ENCODE data around the gene DNM3. TPM values are rescaled to one million over a fixed set of nuclear protein-coding genes. Genes with fewer than 3 reads are reported as not detected.

DNM3 gene
- polyA plus RNA-seq, 3 donors = 0.15 TPM; not detected in 2

GRCh38 chr1:172394811-172395210 is 553.5 kb downstream of the DNM3 start:
- Mint-ChIP-seq H3K27ac (peak overlapping the region in 5 of 7 donors; percentile 53 to 85 (median 72)), H3K4me1 (peaks cover 19% of the 10 kb centered on the region), H3K27me3 (ENCODE audit: low read depth in 3 of 3) (peaks cover 0 to under 1% (median under 1%) of the 10 kb centered on the region in 3 donors), H3K36me3 (peaks cover 4 to 5% of the 10 kb centered on the region in 2 donors), H3K9me3 (no peaks in the 10 kb centered on the region), H3K4me3 (no peak overlapping the region)
- H3K4me2 ChIP-seq (replicated peaks; ENCODE audit: extremely low read depth, low read length, poor library complexity, severe bottlenecking) = no peak overlapping the region
- no peaks in the 10 kb centered on the region for H3K4me1 ChIP-seq (ENCODE audit: control insufficient read depth in 1 of 2, insufficient read depth in 2 of 2, low read length in 2 of 2)
- intact Hi-C loops (cut with micrococcal nuclease) = loop anchor here in 1 of 2 donors (5.0 kb wide), 1 partner anchor 593 kb away; no protein-coding TSS in a partner anchor
- no peaks in the 10 kb centered on the region for H3K36me3 ChIP-seq (replicated peaks in 1 of 2; ENCODE audit: control insufficient read depth in 1 of 2, insufficient read depth in 2 of 2, low read length in 2 of 2)
- H3K27me3 ChIP-seq (ENCODE audit: control insufficient read depth in 2 of 2, insufficient read depth in 2 of 2, low read length in 2 of 2) = no peaks in the 10 kb centered on the region
- 95% methylated on average over 3 of the region's 5 CpGs for WGBS (ENCODE audit: insufficient coverage)
- no peak overlapping the region for H3K9ac ChIP-seq (ENCODE audit: insufficient read depth, low read length, poor library complexity, severe bottlenecking)
- no peak overlapping the region for H3K27ac ChIP-seq (ENCODE audit: low read depth in 1 of 2, low read length in 2 of 2)
- H4K20me1 ChIP-seq (ENCODE audit: insufficient read depth, low read length) = no peaks in the 10 kb centered on the region
- no peak overlapping the region for H3K4me3 ChIP-seq (replicated peaks in 1 of 3; ENCODE audit: low read depth in 2 of 3, low read length in 3 of 3)
- H3K9me3 ChIP-seq (replicated peaks in 1 of 2; ENCODE audit: control insufficient read depth in 1 of 2, insufficient read depth in 1 of 2, low read length in 2 of 2) = no peaks in the 10 kb centered on the region
- no peak overlapping the region for H2AFZ ChIP-seq (ENCODE audit: insufficient read depth, low read depth, low read length, poor library complexity, severe bottlenecking)
- no peak for TF ChIP-seq CTCF (IDR thresholded peaks at IDR 0.05)
- DNase-seq = no peak
- no peaks in the 10 kb centered on the region for H3K79me2 ChIP-seq (ENCODE audit: insufficient read depth, low read length)

DNA sequence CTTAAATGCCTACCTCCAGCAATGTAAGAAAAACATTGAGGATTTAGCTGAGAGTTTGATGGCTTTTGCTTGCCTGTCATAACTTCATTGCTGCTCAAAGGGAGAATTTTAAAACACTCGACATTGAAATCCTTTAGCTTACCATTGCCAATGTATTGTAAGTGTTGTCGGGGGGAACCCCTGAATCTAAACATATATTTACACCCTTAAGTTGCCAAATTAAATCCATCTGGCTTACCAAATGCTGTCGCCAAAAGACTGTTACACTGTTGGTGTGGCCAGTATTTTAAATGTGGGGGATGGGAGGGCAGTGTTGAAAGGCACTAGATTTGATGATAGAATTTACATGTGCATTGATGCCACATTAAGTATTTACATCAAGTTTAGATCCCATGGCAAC is 554.3 kb downstream of the DNM3 start:
- H3K4me3 ChIP-seq (replicated peaks in 1 of 3; ENCODE audit: low read depth in 2 of 3, low read length in 3 of 3) = no peak overlapping the region
- H3K9ac ChIP-seq (ENCODE audit: insufficient read depth, low read length, poor library complexity, severe bottlenecking) = no peak overlapping the region
- no peaks in the 10 kb centered on the region for H3K27me3 ChIP-seq (ENCODE audit: control insufficient read depth in 2 of 2, insufficient read depth in 2 of 2, low read length in 2 of 2)
- H3K27ac ChIP-seq (ENCODE audit: low read depth in 1 of 2, low read length in 2 of 2) = no peak overlapping the region
- H3K9me3 ChIP-seq (replicated peaks in 1 of 2; ENCODE audit: control insufficient read depth in 1 of 2, insufficient read depth in 1 of 2, low read length in 2 of 2) = no peaks in the 10 kb centered on the region
- peaks cover 4 to 5% of the 10 kb centered on the region in 2 donors for H3K36me3 Mint-ChIP-seq
- no peak overlapping the region for H2AFZ ChIP-seq (ENCODE audit: insufficient read depth, low read depth, low read length, poor library complexity, severe bottlenecking)
- TF ChIP-seq CTCF (IDR thresholded peaks at IDR 0.05) = no peak
- no peaks in the 10 kb centered on the region for H3K9me3 Mint-ChIP-seq
- H3K36me3 ChIP-seq (replicated peaks in 1 of 2; ENCODE audit: control insufficient read depth in 1 of 2, insufficient read depth in 2 of 2, low read length in 2 of 2) = no peaks in the 10 kb centered on the region
- DNase-seq = no peak
- H3K79me2 ChIP-seq (ENCODE audit: insufficient read depth, low read length) = no peaks in the 10 kb centered on the region
- no CpG with 5 or more reads among the region's 3 CpGs for WGBS (ENCODE audit: insufficient coverage)
- H3K4me3 Mint-ChIP-seq = no peak overlapping the region
- H3K27ac Mint-ChIP-seq = no peak overlapping the region
- H3K4me1 ChIP-seq (ENCODE audit: control insufficient read depth in 1 of 2, insufficient read depth in 2 of 2, low read length in 2 of 2) = no peaks in the 10 kb centered on the region
- peaks cover 22% of the 10 kb centered on the region for H3K4me1 Mint-ChIP-seq
- peaks cover 0 to 3% (median 0%) of the 10 kb centered on the region in 3 donors for H3K27me3 Mint-ChIP-seq (ENCODE audit: low read depth in 3 of 3)
- no peak overlapping the region for H3K4me2 ChIP-seq (replicated peaks; ENCODE audit: extremely low read depth, low read length, poor library complexity, severe bottlenecking)
- H4K20me1 ChIP-seq (ENCODE audit: insufficient read depth, low read length) = no peaks in the 10 kb centered on the region
- intact Hi-C loops (cut with micrococcal nuclease) = loop anchor here in 1 of 2 donors (5.0 kb wide), 1 partner anchor 593 kb away; no protein-coding TSS in a partner anchor
